Right lobe of liver (tissue), 6 donors: Measurements from ENCODE around the gene IL4I1. TPM values are rescaled to one million over a fixed set of nuclear protein-coding genes. Genes with fewer than 3 reads are reported as not detected.

ENCODE experiments used
- ATAC-seq, 4 donors: fragments of 200-7000 bp; cut with Tn5 transposase; one replicate each; pipeline ENCODE4 v1.9.1; 2020; ENCODE audit warnings: mild to moderate bottlenecking in 4 of 4, moderate library complexity in 4 of 4
- DNase-seq, 3 donors: peaks; one replicate each; pipeline ENCODE4 v3.0.0-alpha.2; 2020
- H3K27ac ChIP-seq, 3 donors: fragments of 200-600 bp; one replicate each; pipeline ENCODE4 v1.8.0; 2022
- H3K27me3 ChIP-seq, 2 donors: fragments of 200-600 bp; one replicate each; pipeline ENCODE4 v1.8.0; 2022
- H3K36me3 ChIP-seq, 4 donors: fragments of 200-600 bp; sonication (generic) in 1 of 4; one replicate each; pipeline versions ENCODE4 v1.5.1 to v1.8.0; 2017 to 2022; ENCODE audit warnings: control low read depth in 1 of 4
- H3K4me1 ChIP-seq, 4 donors: fragments of 200-600 bp; sonication (generic) in 1 of 4; one replicate each; pipeline versions ENCODE4 v1.5.1 to v1.8.0; 2017 to 2022; ENCODE audit warnings: control low read depth in 1 of 4
- H3K4me3 ChIP-seq, 3 donors: fragments of 200-600 bp; one replicate each; pipeline ENCODE4 v1.8.0; 2022
- H3K9me3 ChIP-seq, 4 donors: fragments of 200-600 bp; sonication (generic) in 1 of 4; one replicate each; pipeline versions ENCODE4 v1.5.1 to v1.8.0; 2017 to 2022; ENCODE audit warnings: control low read depth in 1 of 4
- POLR2A ChIP-seq: fragments of 450-650 bp; IDR thresholded peaks from one replicate; pipeline ENCODE4 v1.6.1; 2017; ENCODE audit warnings: antibody characterized with exemption, mild to moderate bottlenecking
- WGBS: methylation state at CpG from one replicate; pipeline ENCODE4 v1.1.6; 2018; ENCODE audit warnings: low coverage, low lambda C conversion rate; ENCODE audit not compliant: insufficient coverage; ENCODE audit errors: missing lambda C conversion rate; 5-methylcytosine and 5-hydroxymethylcytosine counted together
- intact Hi-C, 2 donors: fragments of 100-400 bp; cut with DNase I; formaldehyde crosslinking; loops; one replicate each; pipeline versions ENCODE4 v1.11.2 to v1.14.1; 2022
- total RNA-seq, 6 experiments: library from RNA; depleted of rRNA in 2 of 6; stranded (reverse); fragments of >200 nt in 2 of 6; fragmentation: NEBNext Ultra II Directional in 3 of 6; extraction: Animal tissue kit (Norgen Biotek cat#: 25700) in 3 of 6; gene quantifications; one replicate each; pipeline versions ENCODE4 v1.1.0 to v1.2.4, GENCODE V29; 2016 to 2023
- TF ChIP-seq, protein P1 (sequence below), 4 donors: fragments of 200-600 bp in 3 of 4; fragments of 450-650 bp in 1 of 4; IDR thresholded peaks; one replicate each; pipeline versions ENCODE4 v1.5.1 to v1.8.0; 2016 to 2022; ENCODE audit warnings: antibody characterized with exemption in 4 of 4, mild to moderate bottlenecking in 2 of 4
- donor health status: DM: no; HTN: yes; CAD: no.
- donor health status: DM: no; HTN: no; CAD: no.
- donor health status: DM: no; HTN: no; CAD: no.
- donor health status: DM: no; HTN: yes; CAD: no.
- donor health status: DM: no; HTN: yes; CAD: no.

Gene IL4I1
- total RNA-seq, 6 experiments from 2014 or later: 0.56 to 4.2 (median 1.0) TPM; not detected in 3

DNA sequence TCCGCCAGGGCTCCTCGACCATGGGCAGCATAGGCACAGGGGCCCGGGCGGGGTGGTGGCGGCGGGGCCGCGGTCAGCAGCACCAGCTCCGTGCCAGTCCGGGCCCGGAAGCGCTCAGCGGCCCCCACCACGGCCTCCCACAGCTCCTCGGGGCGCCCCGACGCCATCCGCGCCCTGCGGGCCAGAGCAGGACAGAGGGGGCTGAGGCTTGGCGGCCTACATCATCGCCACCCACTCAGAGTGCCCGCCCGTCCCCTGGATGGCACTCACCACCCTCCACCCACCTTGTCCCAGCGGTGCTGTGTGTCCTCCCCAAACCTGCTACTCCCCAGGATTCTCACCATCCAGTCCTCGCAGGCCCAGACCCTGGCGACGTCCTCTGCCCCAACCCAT is 23.6 kb downstream of the IL4I1 start:
- no peak for TF ChIP-seq POLR2A
- TF ChIP-seq, protein P1, sequence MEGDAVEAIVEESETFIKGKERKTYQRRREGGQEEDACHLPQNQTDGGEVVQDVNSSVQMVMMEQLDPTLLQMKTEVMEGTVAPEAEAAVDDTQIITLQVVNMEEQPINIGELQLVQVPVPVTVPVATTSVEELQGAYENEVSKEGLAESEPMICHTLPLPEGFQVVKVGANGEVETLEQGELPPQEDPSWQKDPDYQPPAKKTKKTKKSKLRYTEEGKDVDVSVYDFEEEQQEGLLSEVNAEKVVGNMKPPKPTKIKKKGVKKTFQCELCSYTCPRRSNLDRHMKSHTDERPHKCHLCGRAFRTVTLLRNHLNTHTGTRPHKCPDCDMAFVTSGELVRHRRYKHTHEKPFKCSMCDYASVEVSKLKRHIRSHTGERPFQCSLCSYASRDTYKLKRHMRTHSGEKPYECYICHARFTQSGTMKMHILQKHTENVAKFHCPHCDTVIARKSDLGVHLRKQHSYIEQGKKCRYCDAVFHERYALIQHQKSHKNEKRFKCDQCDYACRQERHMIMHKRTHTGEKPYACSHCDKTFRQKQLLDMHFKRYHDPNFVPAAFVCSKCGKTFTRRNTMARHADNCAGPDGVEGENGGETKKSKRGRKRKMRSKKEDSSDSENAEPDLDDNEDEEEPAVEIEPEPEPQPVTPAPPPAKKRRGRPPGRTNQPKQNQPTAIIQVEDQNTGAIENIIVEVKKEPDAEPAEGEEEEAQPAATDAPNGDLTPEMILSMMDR (IDR thresholded peaks at IDR 0.05): no peak
- intact Hi-C loops: no loop called here
- Histone ChIP-seq H3K36me3 (no peaks in the 10 kb centered on the region), H3K27ac (no peak overlapping the region), H3K4me3 (no peak overlapping the region), H3K4me1 (peaks cover 0 to 24% (median 12%) of the 10 kb centered on the region in 4 donors), H3K27me3 (no peaks in the 10 kb centered on the region), H3K9me3 (no peaks in the 10 kb centered on the region)
- DNase-seq (no peak), ATAC-seq (no peak)
- no CpG with 5 or more reads among the region's 29 CpGs for WGBS

DNA sequence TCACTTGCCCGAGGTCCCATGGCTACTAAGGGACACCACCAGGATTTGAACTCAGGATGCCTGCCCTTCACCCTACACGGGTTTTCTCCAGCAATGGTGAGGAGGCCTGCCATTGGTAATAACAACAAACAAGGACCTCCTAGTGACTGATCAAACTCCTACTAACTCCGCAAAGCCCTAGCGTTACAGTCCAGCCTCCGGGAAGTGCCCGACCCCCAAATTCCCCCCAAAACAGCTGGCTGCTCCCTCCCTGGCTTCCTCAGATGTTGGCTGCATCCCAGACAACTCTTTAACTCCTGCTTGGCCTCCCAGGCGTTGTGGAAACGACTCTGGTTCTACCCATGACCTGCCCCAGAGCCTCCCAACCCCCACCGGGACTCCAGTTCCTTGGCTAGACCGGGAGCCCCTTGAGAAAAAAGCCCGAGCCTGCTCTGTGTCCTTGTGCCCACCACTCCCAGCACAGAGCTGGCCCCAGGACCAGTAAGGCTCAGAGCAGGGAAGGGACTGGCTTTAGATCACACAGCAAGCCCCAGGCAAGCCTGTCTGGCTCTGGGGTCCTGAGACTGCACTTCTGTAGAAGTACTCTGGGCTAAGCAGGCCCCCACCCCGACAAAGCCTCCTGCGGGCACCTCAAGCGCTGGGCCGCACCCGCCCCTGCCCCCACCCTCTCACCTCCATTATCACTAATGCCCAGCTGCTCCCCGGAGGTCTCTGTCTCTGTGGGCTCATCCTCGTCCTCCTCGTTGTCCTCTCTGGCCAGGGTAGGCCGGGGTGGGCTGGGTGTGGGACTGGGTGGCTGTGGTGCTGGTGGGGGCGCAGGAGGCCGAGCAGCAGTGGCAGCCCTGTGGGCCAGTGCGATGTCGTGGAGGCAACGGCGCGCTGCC is 24.2 kb downstream of the IL4I1 start:
- no peaks in the 10 kb centered on the region for H3K36me3 ChIP-seq
- no peak for ATAC-seq
- H3K27ac ChIP-seq: no peak overlapping the region
- H3K27me3 ChIP-seq: no peaks in the 10 kb centered on the region
- TF ChIP-seq, protein P1 (IDR thresholded peaks at IDR 0.05): no peak
- no peak for TF ChIP-seq POLR2A
- no peak overlapping the region for H3K4me3 ChIP-seq
- H3K4me1 ChIP-seq: peaks cover 0 to 24% (median 14%) of the 10 kb centered on the region in 4 donors
- WGBS: 90% methylated on average over 9 of the region's 27 CpGs
- intact Hi-C loops: no loop called here
- H3K9me3 ChIP-seq: no peaks in the 10 kb centered on the region
- no peak for DNase-seq

DNA sequence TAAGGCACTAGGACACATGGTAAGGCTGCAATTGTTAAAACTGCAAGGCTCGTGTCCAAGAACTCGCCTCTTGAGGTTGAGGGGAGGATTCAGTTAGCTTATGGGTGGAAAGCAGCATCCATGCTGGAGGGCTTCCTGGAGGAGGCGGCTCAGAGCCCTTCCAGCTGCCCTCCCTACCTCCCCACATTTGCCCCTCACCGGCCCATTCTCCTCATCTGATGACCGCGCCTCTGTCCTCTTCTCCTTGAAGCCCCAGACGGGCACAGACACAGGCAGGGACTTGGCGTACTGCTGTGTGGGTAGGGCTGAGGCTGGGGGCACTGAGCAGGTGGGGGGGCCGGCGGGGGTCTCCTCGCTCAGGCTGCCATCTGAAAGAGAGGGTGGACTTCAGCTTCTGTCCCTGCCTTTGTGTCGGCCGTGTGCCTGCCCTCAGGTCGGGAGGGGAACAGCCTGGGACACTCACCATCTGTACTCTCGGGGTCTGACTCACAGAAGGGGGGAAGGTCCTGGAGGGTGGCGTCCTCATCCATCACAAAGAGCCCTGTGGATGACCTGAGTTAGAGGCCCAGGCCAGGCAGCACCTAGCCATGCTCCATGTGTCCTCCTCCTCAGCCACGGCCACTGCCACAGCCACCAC is 25.2 kb downstream of the IL4I1 start:
- TF ChIP-seq POLR2A: no peak
- TF ChIP-seq, protein P1 (IDR thresholded peaks at IDR 0.05): no peak
- Histone ChIP-seq H3K36me3 (no peaks in the 10 kb centered on the region), H3K27me3 (no peaks in the 10 kb centered on the region), H3K4me1 (peaks cover under 1 to 28% (median 15%) of the 10 kb centered on the region in 4 donors), H3K9me3 (no peaks in the 10 kb centered on the region), H3K4me3 (no peak overlapping the region), H3K27ac (no peak overlapping the region)
- ATAC-seq: no peak
- peak in 2 of 3 donors; percentile 26 to 51 for DNase-seq
- no CpG with 5 or more reads among the region's 17 CpGs for WGBS
- intact Hi-C loops: no loop called here

DNA sequence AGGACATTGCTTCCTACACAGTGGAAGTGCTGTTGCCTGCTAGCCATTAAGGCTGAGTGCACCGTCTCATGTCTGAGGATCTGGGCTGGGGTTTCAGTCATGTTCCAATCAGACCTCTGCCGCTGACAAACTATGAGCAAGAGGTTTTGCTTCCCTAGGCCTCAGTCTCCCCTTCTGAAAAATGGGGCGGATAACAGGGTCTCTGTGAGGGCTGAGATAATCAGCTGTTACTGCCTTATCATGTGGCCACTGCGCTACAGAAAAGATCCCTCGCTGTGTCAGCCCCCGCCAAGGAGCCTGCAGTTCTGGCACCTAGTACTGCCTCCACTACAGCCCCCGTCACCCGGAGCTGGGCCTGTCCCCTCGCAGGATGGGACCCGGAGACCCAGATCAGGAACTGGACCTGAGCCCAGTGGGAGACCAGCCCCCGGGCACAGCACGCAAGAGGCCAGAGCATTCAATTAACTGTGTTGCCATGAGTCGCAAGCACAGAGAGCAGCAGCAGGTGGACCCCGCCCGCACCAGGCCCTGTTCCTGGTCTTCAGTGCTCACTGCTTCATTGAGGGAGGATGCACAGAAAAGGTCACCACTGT is 26.3 kb downstream of the IL4I1 start:
- ATAC-seq (no peak), DNase-seq (peak in 2 of 3 donors; percentile 57 to 62)
- Histone ChIP-seq H3K27ac (peak overlapping the region; percentile 64 to 87 (median 67)), H3K4me1 (peaks cover 4 to 34% (median 20%) of the 10 kb centered on the region in 4 donors), H3K4me3 (peak overlapping the region; percentile 48 to 72 (median 65)), H3K9me3 (no peaks in the 10 kb centered on the region), H3K27me3 (no peaks in the 10 kb centered on the region), H3K36me3 (no peaks in the 10 kb centered on the region)
- intact Hi-C loops: no loop called here
- TF ChIP-seq, protein P1 (IDR thresholded peaks at IDR 0.05): no peak
- no peak for TF ChIP-seq POLR2A
- WGBS: 65% methylated on average over 2 of the region's 15 CpGs
